Measurements from ENCODE around the gene SLC41A2. TPM values are rescaled to one million over a fixed set of nuclear protein-coding genes. Genes with fewer than 3 reads are reported as not detected.
A peak's percentile ranks its signal among the peaks of the same experiment; 100 is the strongest.

SLC41A2 gene
- total RNA-seq, 4 donors from 2014 or later = 22.4 to 27.8 (median 23.9) TPM

DNA sequence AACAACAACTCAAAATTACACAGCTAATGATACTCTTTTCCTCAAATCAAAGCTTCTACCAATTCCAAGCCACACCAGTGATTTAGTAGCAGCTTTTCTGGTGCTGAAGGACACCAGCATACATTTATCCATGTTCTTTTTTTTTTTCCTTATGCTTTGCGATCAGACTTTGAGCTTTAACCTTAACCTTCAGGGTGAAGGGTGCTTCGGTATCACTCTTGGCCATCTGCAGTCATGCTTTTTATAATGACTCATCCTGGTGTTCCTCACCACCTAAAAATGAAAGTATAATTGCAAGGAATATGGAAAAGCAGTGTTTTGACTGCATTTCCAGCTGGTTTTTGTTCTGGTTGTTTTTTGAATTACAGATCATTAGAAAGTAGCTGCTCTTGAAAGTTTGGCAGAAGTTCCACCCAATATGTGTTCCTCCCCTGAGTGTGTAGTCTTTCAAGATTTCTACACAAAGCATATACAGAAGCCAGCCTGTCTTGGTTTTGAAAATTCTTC, 1.3 kb upstream of the SLC41A2 start:
- 59% methylated on average over 2 of the region's 2 CpGs for WGBS

DNA sequence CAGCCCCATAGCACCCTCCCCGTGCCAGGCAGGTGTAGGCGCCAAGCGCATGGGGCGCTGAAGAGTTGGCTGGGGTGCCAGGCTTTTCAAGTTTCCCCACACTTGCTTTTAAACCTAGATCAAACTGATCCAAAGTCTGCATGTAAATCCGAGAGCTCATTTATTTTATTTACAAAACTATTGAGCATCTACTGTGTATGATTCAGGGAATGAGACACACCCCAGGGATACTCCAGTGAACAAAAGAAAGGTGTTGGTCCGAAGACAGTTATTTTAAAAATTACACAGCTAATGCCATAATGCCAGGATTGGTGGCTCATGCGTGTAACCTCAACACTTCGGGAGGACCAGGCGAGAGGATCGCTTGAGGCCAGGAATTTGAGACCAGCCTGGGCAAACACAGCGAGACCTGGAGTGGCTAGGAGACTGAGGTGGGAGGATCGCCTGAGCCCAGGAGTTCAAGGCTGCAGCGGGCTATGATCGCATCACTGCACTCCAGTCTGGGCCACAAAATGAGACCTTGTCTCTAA, 780 bp upstream of the SLC41A2 start:
- Histone ChIP-seq H3K27ac (replicated peaks in 1 of 4) (peak overlapping the region; percentile 78 to 86 (median 82)), H3K27me3 (no peaks in the 10 kb centered on the region), H3K36me3 (no peaks in the 10 kb centered on the region), H3K4me3 (peak overlapping the region; percentile 88 to 96 (median 90)), H3K9me3 (no peaks in the 10 kb centered on the region), H3K4me1 (peaks cover 9 to 25% (median 21%) of the 10 kb centered on the region in 4 donors)
- TF ChIP-seq, protein P1, sequence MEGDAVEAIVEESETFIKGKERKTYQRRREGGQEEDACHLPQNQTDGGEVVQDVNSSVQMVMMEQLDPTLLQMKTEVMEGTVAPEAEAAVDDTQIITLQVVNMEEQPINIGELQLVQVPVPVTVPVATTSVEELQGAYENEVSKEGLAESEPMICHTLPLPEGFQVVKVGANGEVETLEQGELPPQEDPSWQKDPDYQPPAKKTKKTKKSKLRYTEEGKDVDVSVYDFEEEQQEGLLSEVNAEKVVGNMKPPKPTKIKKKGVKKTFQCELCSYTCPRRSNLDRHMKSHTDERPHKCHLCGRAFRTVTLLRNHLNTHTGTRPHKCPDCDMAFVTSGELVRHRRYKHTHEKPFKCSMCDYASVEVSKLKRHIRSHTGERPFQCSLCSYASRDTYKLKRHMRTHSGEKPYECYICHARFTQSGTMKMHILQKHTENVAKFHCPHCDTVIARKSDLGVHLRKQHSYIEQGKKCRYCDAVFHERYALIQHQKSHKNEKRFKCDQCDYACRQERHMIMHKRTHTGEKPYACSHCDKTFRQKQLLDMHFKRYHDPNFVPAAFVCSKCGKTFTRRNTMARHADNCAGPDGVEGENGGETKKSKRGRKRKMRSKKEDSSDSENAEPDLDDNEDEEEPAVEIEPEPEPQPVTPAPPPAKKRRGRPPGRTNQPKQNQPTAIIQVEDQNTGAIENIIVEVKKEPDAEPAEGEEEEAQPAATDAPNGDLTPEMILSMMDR (IDR thresholded peaks at IDR 0.05) = no peak
- TF ChIP-seq POLR2A (IDR thresholded peaks at IDR 0.05; ENCODE audit: low read depth) (no peak), EP300 (IDR thresholded peaks at IDR 0.05) (no peak), POLR2AphosphoS5 (IDR thresholded peaks at IDR 0.05) (no peak)
- DNase-seq (ENCODE audit: extremely low spot score) = no peak
- intact Hi-C loops (cut with DNase I) = loop anchor here (10.0 kb wide), 1 partner anchor 96 kb away; no protein-coding TSS in a partner anchor
- WGBS = 51% methylated on average over 14 of the region's 14 CpGs

More for the DNA sequence above, 1.3 kb upstream of the SLC41A2 start:
- Histone ChIP-seq H3K27me3 (no peaks in the 10 kb centered on the region), H3K9me3 (no peaks in the 10 kb centered on the region), H3K27ac (replicated peaks in 1 of 4) (peak overlapping the region in 2 of 4 donors; percentile 83 to 86), H3K4me3 (peak overlapping the region; percentile 88 to 96 (median 90)), H3K36me3 (no peaks in the 10 kb centered on the region), H3K4me1 (peaks cover 9 to 25% (median 21%) of the 10 kb centered on the region in 4 donors)
- no peak for TF ChIP-seq EP300 (IDR thresholded peaks at IDR 0.05)
- TF ChIP-seq, protein P1 (IDR thresholded peaks at IDR 0.05) = no peak
- no peak for TF ChIP-seq POLR2A (IDR thresholded peaks at IDR 0.05; ENCODE audit: low read depth)
- no peak for TF ChIP-seq POLR2AphosphoS5 (IDR thresholded peaks at IDR 0.05)
- no peak for DNase-seq (ENCODE audit: extremely low spot score)
- intact Hi-C loops (cut with DNase I) = loop anchor here (10.0 kb wide), 1 partner anchor 95 kb away; no protein-coding TSS in a partner anchor

DNA sequence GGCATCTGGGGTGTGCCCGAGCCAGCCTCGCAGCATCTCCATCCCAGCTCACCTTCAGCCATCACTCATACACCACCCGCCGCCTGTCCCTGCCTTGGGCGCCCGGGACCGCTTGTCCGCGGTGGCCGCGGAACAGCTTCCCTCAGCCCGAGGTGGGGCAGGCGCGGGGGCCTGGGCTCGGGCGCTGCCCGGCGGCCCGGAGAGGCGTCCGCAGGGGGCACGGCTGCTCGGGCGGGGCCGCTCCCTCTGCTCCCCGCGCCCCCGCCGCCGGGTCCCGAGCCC, 430 bp downstream of the SLC41A2 start:
- Histone ChIP-seq H3K27ac (replicated peaks in 1 of 4) (peak overlapping the region; percentile 78 to 86 (median 82)), H3K4me1 (peaks cover 9 to 25% (median 21%) of the 10 kb centered on the region in 4 donors), H3K27me3 (no peaks in the 10 kb centered on the region), H3K4me3 (peak overlapping the region; percentile 88 to 96 (median 90)), H3K36me3 (no peaks in the 10 kb centered on the region), H3K9me3 (no peaks in the 10 kb centered on the region)
- TF ChIP-seq, protein P1 (IDR thresholded peaks at IDR 0.05) = no peak
- TF ChIP-seq POLR2A (IDR thresholded peaks at IDR 0.05; ENCODE audit: low read depth) (no peak), POLR2AphosphoS5 (IDR thresholded peaks at IDR 0.05) (no peak), EP300 (IDR thresholded peaks at IDR 0.05) (no peak)
- intact Hi-C loops (cut with DNase I) = loop anchor here (10.0 kb wide), 1 partner anchor 97 kb away; no protein-coding TSS in a partner anchor
- no peak for DNase-seq (ENCODE audit: extremely low spot score)
- 0% methylated on average over 26 of the region's 31 CpGs for WGBS

DNA sequence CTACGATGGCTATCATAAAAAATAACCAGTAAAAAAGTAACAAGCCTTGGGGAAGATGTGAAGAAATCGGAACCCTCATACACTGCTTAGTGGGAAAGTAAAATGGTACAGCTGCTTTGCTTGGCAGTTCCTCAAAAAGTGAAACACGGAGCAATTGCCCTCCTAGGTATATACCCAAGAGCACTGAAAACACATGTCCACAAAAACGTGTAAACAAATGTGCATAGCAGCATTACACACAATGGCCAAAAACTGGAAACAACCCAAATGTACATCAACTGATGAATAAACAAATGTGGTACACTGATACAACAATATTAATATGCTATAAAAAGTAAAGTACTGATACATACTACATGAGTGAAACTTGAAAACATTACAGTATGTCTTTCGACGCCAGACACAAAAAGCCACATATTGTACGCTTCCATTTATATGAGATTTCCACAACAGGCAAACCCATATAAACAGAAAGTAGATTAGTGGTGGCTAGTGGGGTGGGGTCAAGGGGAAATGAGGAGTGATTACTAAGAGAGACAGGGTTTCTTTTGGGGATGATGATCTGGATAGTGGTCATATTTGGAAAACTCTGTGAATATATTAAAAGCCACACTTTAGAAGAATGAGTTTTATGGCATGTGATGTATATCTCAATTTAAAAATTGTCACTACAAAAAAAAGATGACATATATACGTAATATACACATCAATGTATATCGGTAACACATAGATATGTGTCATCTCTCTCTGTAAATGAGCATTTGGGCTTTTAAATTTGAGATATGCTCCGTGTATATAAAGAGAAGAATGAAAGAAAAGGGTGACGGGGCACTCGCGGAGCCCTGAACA, 996 bp downstream of the SLC41A2 start:
- 36% methylated on average over 13 of the region's 13 CpGs for WGBS
- Histone ChIP-seq H3K9me3 (no peaks in the 10 kb centered on the region), H3K27me3 (no peaks in the 10 kb centered on the region), H3K4me3 (peak overlapping the region; percentile 88 to 96 (median 90)), H3K4me1 (peaks cover 9 to 25% (median 21%) of the 10 kb centered on the region in 4 donors), H3K36me3 (no peaks in the 10 kb centered on the region), H3K27ac (replicated peaks in 1 of 4) (peak overlapping the region; percentile 78 to 86 (median 82))
- TF ChIP-seq POLR2AphosphoS5 (IDR thresholded peaks at IDR 0.05) (no peak), EP300 (IDR thresholded peaks at IDR 0.05) (no peak), POLR2A (IDR thresholded peaks at IDR 0.05; ENCODE audit: low read depth) (no peak)
- TF ChIP-seq, protein P1 (IDR thresholded peaks at IDR 0.05) = no peak
- no peak for DNase-seq (ENCODE audit: extremely low spot score)
- intact Hi-C loops (cut with DNase I) = loop anchor here (10.0 kb wide), 1 partner anchor 98 kb away; no protein-coding TSS in a partner anchor
